Pancreas (tissue), 10 donors: Measurements from ENCODE around the gene CD44. TPM values are rescaled to one million over a fixed set of nuclear protein-coding genes. Genes with fewer than 3 reads are reported as not detected.

Experiments used
- ATAC-seq, 4 donors: fragments of 200-7000 bp; cut with Tn5 transposase; one replicate each; pipeline versions ENCODE4 v1.8.0 to v1.9.1; 2020; ENCODE audit warnings: mild to moderate bottlenecking in 4 of 4, moderate library complexity in 4 of 4
- DNase-seq, 6 donors: peaks; one replicate each; pipeline ENCODE4 v3.0.0-alpha.2; 2020
- FAIRE-seq: peaks from 2 replicates; lab custom pipeline; 2012; peaks lifted over from hg19 to GRCh38; lab: Jason Lieb, UNC
- H3K27ac ChIP-seq, 4 donors: fragments of 200-600 bp; sonication (generic); 1 replicate in 3 of 4; 2 replicates in 1 of 4; pipeline versions ENCODE4 v1.5.0 to v1.8.0; 2020
- H3K27me3 ChIP-seq, 4 donors: fragments of 200-600 bp; one replicate each; pipeline ENCODE4 v1.8.0; 2021
- H3K36me3 ChIP-seq, 3 donors: fragments of 200-600 bp; sonication (generic) in 1 of 3; one replicate each; pipeline versions ENCODE4 v1.5.0 to v1.8.0; 2020 to 2021
- H3K4me1 ChIP-seq, 3 donors: fragments of 200-600 bp; one replicate each; pipeline ENCODE4 v1.8.0; 2021
- H3K4me3 ChIP-seq, 4 donors: fragments of 200-600 bp; sonication (generic) in 2 of 4; one replicate each; pipeline versions ENCODE4 v1.5.0 to v1.8.0; 2020 to 2021
- H3K9me3 ChIP-seq, 4 donors: fragments of 200-600 bp; one replicate each; pipeline ENCODE4 v1.8.0; 2021
- WGBS, 2 donors: extraction: QIAGEN DNeasy Blood & Tissue Kit; methylation state at CpG; one replicate each; pipeline ENCODE4 v1.1.7; 2013; 5-methylcytosine and 5-hydroxymethylcytosine counted together
- intact Hi-C, 3 donors: fragments of 100-400 bp; cut with DNase I; formaldehyde crosslinking; loops; one replicate each; pipeline versions ENCODE4 v1.11.1 to v1.14.2; 2022
- polyA plus RNA-seq, 2 donors: library from polyadenylated mRNA; stranded (reverse); fragments of 200-250 nt; gene quantifications; one replicate each; pipeline ENCODE4 v1.2.3, GENCODE V29; 2013
- total RNA-seq, 6 donors: library from RNA; stranded (reverse); fragmentation: NEBNext Ultra II Directional in 4 of 6; extraction: Animal tissue kit (Norgen Biotek cat#: 25700) in 4 of 6; gene quantifications; one replicate each; pipeline versions ENCODE4 v1.2.1 to v1.2.4, GENCODE V29; 2021 to 2023
- TF ChIP-seq, protein P1 (sequence below), 4 donors: fragments of 200-600 bp; sonication (generic) in 3 of 4; IDR thresholded peaks; one replicate each; pipeline versions ENCODE4 v1.5.0 to v1.8.0; 2021; ENCODE audit warnings: antibody characterized with exemption in 4 of 4
- donor health status: healthy with polysubstance abuse.
- donor health status: DM: no; HTN: no; CAD: no; lungs with moderate emphysema.
- donor health status: DM: no; HTN: no; CAD: no.
- donor health status: control.
- donor health status: control.
- donor health status: Bipolar disorder and iron deficiency.
- donor health status: DM: yes; HTN: yes; CAD: no.
- donor health status: DM: no; HTN: no; CAD: no.
- donor health status: DM: no; HTN: no; CAD: no.
- donor health status: DM: yes; HTN: yes; CAD: no.

CD44 gene
- total and polyA plus RNA-seq, 8 donors: 133 to 677 (median 375) TPM

DNA sequence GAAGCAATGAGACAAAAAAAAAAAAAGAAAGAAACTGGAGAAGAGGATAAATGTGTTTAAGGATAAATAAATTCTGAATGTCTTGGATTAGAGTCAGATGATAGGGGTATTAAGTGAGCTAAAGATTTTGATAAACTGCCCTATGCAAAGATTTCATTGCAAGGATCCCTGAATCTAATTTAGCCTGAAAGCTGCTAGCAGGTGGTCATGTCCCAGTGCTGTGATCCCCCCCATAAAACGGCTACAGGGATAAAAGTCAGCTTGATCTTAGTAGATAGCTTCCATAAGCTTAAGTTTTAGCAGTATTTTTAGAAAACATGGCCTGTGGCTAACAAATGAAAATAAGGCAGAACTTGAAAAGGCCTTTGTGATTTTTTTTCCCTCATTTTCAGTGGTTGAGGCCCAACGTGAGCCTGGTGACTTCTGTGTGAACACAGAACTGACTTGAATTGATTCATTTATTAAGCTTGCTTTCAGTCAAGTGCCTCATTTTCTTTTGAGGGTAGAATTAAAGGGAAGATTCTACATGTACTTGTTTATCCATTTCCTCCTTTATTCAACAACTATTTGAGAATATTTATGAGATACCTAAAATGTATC, 44.5 kb downstream of the CD44 start:
- peaks cover 0 to 6% (median 0%) of the 10 kb centered on the region in 3 donors for H3K4me1 ChIP-seq
- H3K36me3 ChIP-seq: peaks cover 5 to 37% (median 7%) of the 10 kb centered on the region in 3 donors
- ATAC-seq: no peak
- FAIRE-seq: no peak
- no peaks in the 10 kb centered on the region for H3K9me3 ChIP-seq
- intact Hi-C loops: no loop called here
- no peak for DNase-seq
- 81% methylated on average over 2 of the region's 2 CpGs for WGBS, 2 donors
- H3K4me3 ChIP-seq: no peak overlapping the region
- TF ChIP-seq, protein P1, sequence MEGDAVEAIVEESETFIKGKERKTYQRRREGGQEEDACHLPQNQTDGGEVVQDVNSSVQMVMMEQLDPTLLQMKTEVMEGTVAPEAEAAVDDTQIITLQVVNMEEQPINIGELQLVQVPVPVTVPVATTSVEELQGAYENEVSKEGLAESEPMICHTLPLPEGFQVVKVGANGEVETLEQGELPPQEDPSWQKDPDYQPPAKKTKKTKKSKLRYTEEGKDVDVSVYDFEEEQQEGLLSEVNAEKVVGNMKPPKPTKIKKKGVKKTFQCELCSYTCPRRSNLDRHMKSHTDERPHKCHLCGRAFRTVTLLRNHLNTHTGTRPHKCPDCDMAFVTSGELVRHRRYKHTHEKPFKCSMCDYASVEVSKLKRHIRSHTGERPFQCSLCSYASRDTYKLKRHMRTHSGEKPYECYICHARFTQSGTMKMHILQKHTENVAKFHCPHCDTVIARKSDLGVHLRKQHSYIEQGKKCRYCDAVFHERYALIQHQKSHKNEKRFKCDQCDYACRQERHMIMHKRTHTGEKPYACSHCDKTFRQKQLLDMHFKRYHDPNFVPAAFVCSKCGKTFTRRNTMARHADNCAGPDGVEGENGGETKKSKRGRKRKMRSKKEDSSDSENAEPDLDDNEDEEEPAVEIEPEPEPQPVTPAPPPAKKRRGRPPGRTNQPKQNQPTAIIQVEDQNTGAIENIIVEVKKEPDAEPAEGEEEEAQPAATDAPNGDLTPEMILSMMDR (IDR thresholded peaks at IDR 0.05): no peak
- H3K27ac ChIP-seq: no peak overlapping the region
- H3K27me3 ChIP-seq: no peaks in the 10 kb centered on the region

DNA sequence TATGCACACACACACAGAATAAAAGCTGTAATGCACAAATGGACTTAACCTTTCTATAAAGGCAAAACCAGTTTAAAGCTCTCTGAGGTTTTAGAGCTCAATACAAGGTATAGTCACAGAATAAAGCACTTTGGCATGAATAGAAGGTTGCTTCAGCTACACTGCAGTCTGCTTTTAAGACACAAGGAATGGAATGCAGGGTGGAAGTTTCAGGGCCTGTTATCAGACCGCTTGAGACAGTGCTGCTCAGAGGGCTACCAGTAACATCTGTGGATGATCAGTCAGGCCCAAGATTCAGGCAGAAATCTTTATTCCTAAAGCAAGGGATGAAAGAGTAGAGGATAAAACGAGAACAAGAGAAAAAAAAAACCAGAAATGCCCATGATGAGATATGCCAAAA, 46.7 kb downstream of the CD44 start:
- TF ChIP-seq, protein P1 (IDR thresholded peaks at IDR 0.05): no peak
- Histone ChIP-seq H3K4me1 (no peaks in the 10 kb centered on the region), H3K4me3 (no peak overlapping the region), H3K9me3 (no peaks in the 10 kb centered on the region), H3K27ac (no peak overlapping the region), H3K36me3 (peaks cover 2 to 53% (median 17%) of the 10 kb centered on the region in 3 donors), H3K27me3 (no peaks in the 10 kb centered on the region)
- intact Hi-C loops: no loop called here
- no peak for DNase-seq
- WGBS, 2 donors: 52 to 60% methylated on average over 2 of the region's 2 CpGs
- no peak for FAIRE-seq
- ATAC-seq: no peak

DNA sequence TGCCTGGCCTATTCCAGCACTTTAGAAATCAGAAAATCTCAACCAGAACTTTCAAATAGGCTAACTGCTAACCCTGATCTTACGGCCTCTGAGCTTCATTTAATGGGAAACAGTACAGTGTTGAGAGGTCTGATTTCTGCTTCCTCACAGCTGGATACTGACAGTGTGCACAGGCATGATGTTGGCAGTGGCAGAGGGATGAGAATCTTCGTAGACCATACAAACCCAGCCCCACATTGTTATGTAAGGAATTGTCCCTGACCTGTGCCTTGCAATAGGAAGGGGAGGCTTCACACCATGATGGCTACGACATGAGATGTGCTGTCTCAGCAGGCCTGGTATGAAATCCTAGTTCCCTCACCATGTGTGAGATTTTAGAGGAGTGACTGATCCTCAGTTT, 49.0 kb downstream of the CD44 start:
- intact Hi-C loops: no loop called here
- H3K36me3 ChIP-seq: peaks cover 2 to 57% (median 14%) of the 10 kb centered on the region in 3 donors
- TF ChIP-seq, protein P1 (IDR thresholded peaks at IDR 0.05): no peak
- H3K4me1 ChIP-seq: no peaks in the 10 kb centered on the region
- FAIRE-seq: no peak
- no peaks in the 10 kb centered on the region for H3K27me3 ChIP-seq
- H3K4me3 ChIP-seq: no peak overlapping the region
- H3K27ac ChIP-seq: no peak overlapping the region
- ATAC-seq: no peak
- H3K9me3 ChIP-seq: no peaks in the 10 kb centered on the region
- 88 to 90% methylated on average over 3 of the region's 3 CpGs for WGBS, 2 donors
- no peak for DNase-seq

DNA sequence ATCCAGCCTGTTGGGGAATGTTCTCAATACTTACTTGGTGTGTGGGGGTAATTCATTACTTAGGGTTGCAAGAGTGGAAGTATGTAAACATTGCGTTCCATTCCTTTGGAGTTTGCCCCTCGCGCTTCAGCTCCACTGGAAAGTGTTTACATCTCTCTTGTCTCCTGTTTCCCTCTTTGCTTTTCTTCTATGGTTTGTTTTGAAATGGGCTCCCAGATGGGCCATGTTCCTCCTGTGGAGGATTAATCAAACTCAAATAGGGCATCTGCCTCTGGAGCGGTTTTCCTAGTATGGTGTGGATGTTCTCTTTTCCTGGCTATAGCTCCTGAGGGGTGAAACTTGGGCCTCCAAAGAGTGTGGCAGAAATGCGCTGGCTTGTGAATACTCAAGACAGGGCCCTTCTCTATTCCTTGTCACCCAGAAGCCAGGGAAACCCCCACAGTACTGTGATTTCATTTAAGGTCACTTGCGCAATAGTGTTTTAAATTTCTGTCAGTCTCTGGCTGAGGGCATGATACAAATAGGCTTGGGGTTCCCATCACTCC, 51.9 kb downstream of the CD44 start:
- peaks cover 2 to 50% (median 14%) of the 10 kb centered on the region in 3 donors for H3K36me3 ChIP-seq
- ATAC-seq (peak in 2 of 4 donors; percentile 48 to 61), DNase-seq (no peak), FAIRE-seq (no peak)
- no peaks in the 10 kb centered on the region for H3K27me3 ChIP-seq
- H3K27ac ChIP-seq: no peak overlapping the region
- TF ChIP-seq, protein P1 (IDR thresholded peaks at IDR 0.05): no peak
- no peaks in the 10 kb centered on the region for H3K9me3 ChIP-seq
- 95 to 97% methylated on average over 6 of the region's 6 CpGs for WGBS, 2 donors
- H3K4me3 ChIP-seq: no peak overlapping the region
- intact Hi-C loops: no loop called here
- no peaks in the 10 kb centered on the region for H3K4me1 ChIP-seq

DNA sequence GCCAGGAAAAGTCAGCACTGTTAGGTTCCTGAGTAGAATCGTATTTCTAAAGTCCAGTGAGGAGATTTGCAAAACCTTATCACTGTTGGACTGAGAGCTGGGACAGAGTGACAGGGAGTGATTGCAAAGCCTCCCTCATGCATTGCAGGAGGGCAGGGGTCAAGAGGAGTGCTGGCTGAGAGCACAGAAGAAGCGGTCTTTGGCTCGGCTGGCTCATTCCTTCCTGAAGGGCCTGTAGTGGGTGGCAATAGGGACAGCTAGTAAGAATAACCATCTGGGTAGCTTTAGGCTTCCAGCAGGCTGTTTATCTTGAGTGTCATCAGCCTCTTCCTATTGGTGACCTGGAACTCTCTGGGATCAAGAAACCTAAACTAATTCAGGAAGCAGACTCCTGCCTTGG, 53.4 kb downstream of the CD44 start:
- intact Hi-C loops: no loop called here
- ATAC-seq: peak; percentile 33 to 69 (median 58)
- 59 to 63% methylated on average over 3 of the region's 3 CpGs for WGBS, 2 donors
- peak in 2 of 6 donors; percentile 13 to 23 for DNase-seq
- H3K27ac ChIP-seq: no peak overlapping the region
- no peak overlapping the region for H3K4me3 ChIP-seq
- no peaks in the 10 kb centered on the region for H3K4me1 ChIP-seq
- no peaks in the 10 kb centered on the region for H3K9me3 ChIP-seq
- FAIRE-seq: no peak
- peaks cover 2 to 46% (median 14%) of the 10 kb centered on the region in 3 donors for H3K36me3 ChIP-seq
- TF ChIP-seq, protein P1 (IDR thresholded peaks at IDR 0.05): no peak
- H3K27me3 ChIP-seq: no peaks in the 10 kb centered on the region
